ENCODE measurements around the gene CALCR. TPM values are rescaled to one million over a fixed set of nuclear protein-coding genes. Genes with fewer than 3 reads are reported as not detected.
"Not testable (repeated sequence)": the region's sequence is repeated elsewhere in the genome, so short reads cannot be mapped to it uniquely, and the experiment has no call there.

CALCR gene
- total and polyA plus RNA-seq, 2 experiments from 2014 or later, result not detected

DNA sequence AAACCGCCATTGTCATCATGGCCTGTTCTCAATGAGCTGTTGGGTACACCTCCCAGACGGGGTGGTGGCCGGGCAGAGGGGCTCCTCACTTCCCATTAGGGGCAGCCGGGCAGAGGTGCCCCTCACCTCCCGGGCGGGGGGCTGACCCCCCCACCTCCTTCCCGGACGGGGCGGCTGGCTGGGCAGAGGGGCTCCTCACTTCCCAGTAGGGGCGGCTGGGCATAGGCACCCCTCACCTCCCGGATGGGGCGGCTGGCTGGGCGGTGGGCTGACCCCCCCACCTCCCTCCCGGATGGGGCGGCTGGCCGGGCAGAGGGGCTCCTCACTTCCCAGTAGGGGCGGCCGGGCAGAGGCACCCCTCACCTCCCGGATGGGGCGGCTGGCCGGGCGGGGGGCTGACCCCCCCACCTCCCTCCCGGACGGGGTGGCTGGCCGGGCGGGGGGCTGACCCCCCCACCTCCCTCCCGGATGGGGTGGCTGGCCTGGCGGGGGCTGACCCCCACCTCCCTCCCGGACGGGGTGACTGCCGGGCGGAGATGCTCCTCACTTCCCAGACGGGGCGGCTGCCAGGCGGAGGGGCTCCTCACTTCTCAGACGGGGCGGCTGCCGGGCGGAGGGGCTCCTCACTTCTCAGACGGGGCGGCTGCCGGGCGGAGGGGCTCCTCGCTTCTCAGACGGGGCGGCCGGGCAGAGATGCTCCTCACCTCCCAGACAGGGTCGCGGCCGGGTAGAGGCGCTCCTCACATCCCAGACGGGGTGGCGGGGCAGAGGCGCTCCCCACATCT lies 11.4 kb upstream of the CALCR start:
- H3K9me3 ChIP-seq (ENCODE audit: low read depth); DNase-seq; H3K36me3 ChIP-seq (ENCODE audit: low read depth); H3K9ac ChIP-seq; H3K9me2 ChIP-seq (ENCODE audit: insufficient read depth); H3K4me2 ChIP-seq (ENCODE audit: unreplicated experiment); H4K20me1 ChIP-seq (ENCODE audit: insufficient read depth); H3K79me2 ChIP-seq (ENCODE audit: insufficient read depth); in situ Hi-C loops (cut with MboI); H3F3A ChIP-seq (ENCODE audit: insufficient read depth); H3K27ac ChIP-seq; H3K27me3 ChIP-seq (replicated peaks; ENCODE audit: insufficient read depth); H2AFZ ChIP-seq; H3K4me3 ChIP-seq; H3K4me1 ChIP-seq (ENCODE audit: insufficient read depth): not testable (repeated sequence)
- WGBS, 2 experiments (ENCODE audit: low coverage in 1 of 2, low lambda C conversion rate in 2 of 2, missing lambda C conversion rate in 2 of 2), result 81% methylated on average over 31 of the region's 54 CpGs; no CpG with 5 or more reads in 1 of the 2 experiments

GRCh38 chr7:93579431-93579830 lies 4.9 kb upstream of the CALCR start:
- H3K79me2 ChIP-seq (ENCODE audit: insufficient read depth), result no peaks in the 10 kb centered on the region
- H3K27me3 ChIP-seq (replicated peaks; ENCODE audit: insufficient read depth), result peaks cover 34% of the 10 kb centered on the region
- H3K4me3 ChIP-seq, result no peak overlapping the region
- H3K4me2 ChIP-seq (ENCODE audit: unreplicated experiment), result no peak overlapping the region
- H2AFZ ChIP-seq, result no peak overlapping the region
- no peaks in the 10 kb centered on the region for H3K9me2 ChIP-seq (ENCODE audit: insufficient read depth)
- no peaks in the 10 kb centered on the region for H3K36me3 ChIP-seq (ENCODE audit: low read depth)
- no peak overlapping the region for H3K9ac ChIP-seq
- H3F3A ChIP-seq (ENCODE audit: insufficient read depth), result no peaks in the 10 kb centered on the region
- no peaks in the 10 kb centered on the region for H3K9me3 ChIP-seq (ENCODE audit: low read depth)
- H4K20me1 ChIP-seq (ENCODE audit: insufficient read depth), result no peaks in the 10 kb centered on the region
- DNase-seq, result no peak
- WGBS, 2 experiments (ENCODE audit: low coverage in 1 of 2, low lambda C conversion rate in 2 of 2, missing lambda C conversion rate in 2 of 2), result 77 to 83% methylated on average over 2 of the region's 2 CpGs
- TF ChIP-seq EZH2phosphoT487 (IDR thresholded peaks at IDR 0.05; ENCODE audit: insufficient read depth, low read depth), result no peak
- no peak for TF ChIP-seq EZH2 (IDR thresholded peaks at IDR 0.05; ENCODE audit: insufficient read depth, poor library complexity, severe bottlenecking)
- in situ Hi-C loops (cut with MboI), result no loop called here
- no peaks in the 10 kb centered on the region for H3K4me1 ChIP-seq (ENCODE audit: insufficient read depth)
- H3K27ac ChIP-seq, result no peak overlapping the region

DNA sequence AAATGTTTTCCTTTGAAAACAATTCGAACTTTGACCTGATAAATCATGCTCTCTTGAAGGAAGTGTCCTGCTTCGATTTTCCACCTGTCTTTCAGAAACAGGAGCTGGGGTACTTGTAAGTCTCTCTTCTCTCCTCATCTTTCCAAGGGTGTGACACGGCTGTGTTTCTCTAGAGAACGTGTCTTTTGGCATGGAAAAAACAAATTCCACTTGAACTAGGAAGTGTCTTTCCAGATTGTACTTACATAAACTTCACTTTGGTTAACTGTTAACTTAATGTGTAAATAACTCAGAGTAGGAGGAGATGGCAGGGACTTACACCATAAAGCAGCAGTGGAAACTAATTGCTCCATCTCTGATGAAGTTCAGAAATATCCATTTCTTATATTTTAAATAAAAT lies 4.2 kb upstream of the CALCR start:
- H2AFZ ChIP-seq, result no peak overlapping the region
- peaks cover 40% of the 10 kb centered on the region for H3K27me3 ChIP-seq (replicated peaks; ENCODE audit: insufficient read depth)
- no peak for TF ChIP-seq EZH2 (IDR thresholded peaks at IDR 0.05; ENCODE audit: insufficient read depth, poor library complexity, severe bottlenecking)
- TF ChIP-seq EZH2phosphoT487 (IDR thresholded peaks at IDR 0.05; ENCODE audit: insufficient read depth, low read depth), result no peak
- no peaks in the 10 kb centered on the region for H3K79me2 ChIP-seq (ENCODE audit: insufficient read depth)
- no peaks in the 10 kb centered on the region for H3K9me2 ChIP-seq (ENCODE audit: insufficient read depth)
- no peaks in the 10 kb centered on the region for H3K36me3 ChIP-seq (ENCODE audit: low read depth)
- DNase-seq, result no peak
- H3K27ac ChIP-seq, result no peak overlapping the region
- no peak overlapping the region for H3K4me3 ChIP-seq
- in situ Hi-C loops (cut with MboI), result no loop called here
- H3K9ac ChIP-seq, result no peak overlapping the region
- no peak overlapping the region for H3K4me2 ChIP-seq (ENCODE audit: unreplicated experiment)
- no peaks in the 10 kb centered on the region for H3F3A ChIP-seq (ENCODE audit: insufficient read depth)
- WGBS, 2 experiments (ENCODE audit: low coverage in 1 of 2, low lambda C conversion rate in 2 of 2, missing lambda C conversion rate in 2 of 2), result 2 to 6% methylated on average over 4 of the region's 4 CpGs
- H3K9me3 ChIP-seq (ENCODE audit: low read depth), result no peaks in the 10 kb centered on the region
- no peaks in the 10 kb centered on the region for H3K4me1 ChIP-seq (ENCODE audit: insufficient read depth)
- H4K20me1 ChIP-seq (ENCODE audit: insufficient read depth), result no peaks in the 10 kb centered on the region

GRCh38 chr7:93575555-93576399 lies 1.3 kb upstream of the CALCR start:
- Histone ChIP-seq H3K4me1 (ENCODE audit: insufficient read depth) (no peaks in the 10 kb centered on the region), H3F3A (ENCODE audit: insufficient read depth) (no peaks in the 10 kb centered on the region), H3K4me3 (no peak overlapping the region), H3K27me3 (replicated peaks; ENCODE audit: insufficient read depth) (peaks cover 56% of the 10 kb centered on the region), H3K4me2 (ENCODE audit: unreplicated experiment) (no peak overlapping the region), H4K20me1 (ENCODE audit: insufficient read depth) (no peaks in the 10 kb centered on the region), H3K27ac (no peak overlapping the region), H3K79me2 (ENCODE audit: insufficient read depth) (no peaks in the 10 kb centered on the region), H2AFZ (no peak overlapping the region), H3K36me3 (ENCODE audit: low read depth) (no peaks in the 10 kb centered on the region), H3K9me2 (ENCODE audit: insufficient read depth) (no peaks in the 10 kb centered on the region), H3K9ac (no peak overlapping the region), H3K9me3 (ENCODE audit: low read depth) (no peaks in the 10 kb centered on the region)
- in situ Hi-C loops (cut with MboI), result no loop called here
- 2 to 4% methylated on average over 21 of the region's 21 CpGs for WGBS, 2 experiments (ENCODE audit: low coverage in 1 of 2, low lambda C conversion rate in 2 of 2, missing lambda C conversion rate in 2 of 2)
- no peak for DNase-seq
- TF ChIP-seq EZH2phosphoT487 (IDR thresholded peaks at IDR 0.05; ENCODE audit: insufficient read depth, low read depth), result no peak

Data from GM23248 (cell line).